Endothelial cell of umbilical vein (primary cell): Measurements from ENCODE around the gene RIPK4. TPM values are rescaled to one million over a fixed set of nuclear protein-coding genes. Genes with fewer than 3 reads are reported as not detected.

Source experiments
- BruUV-seq: library from RNA; stranded (reverse); fragments of 400-500 nt; replicated peaks from 2 replicates; lab custom pipeline; 2021; lab: Mats Ljungman, UMichigan
- CTCF ChIA-PET: fragments of 300-600, 350-600 bp; sonication (Branson Sonifier 250); formaldehyde crosslinking; loops from one replicate; lab custom pipeline; 2021; ENCODE audit warnings: antibody characterized with exemption, inconsistent platforms; lab: Charles Lee
- POLR2A ChIA-PET: fragments of 300-600, 350-600 bp; sonication (Branson Sonifier 250); formaldehyde crosslinking; loops from one replicate; lab custom pipeline; 2021; ENCODE audit warnings: antibody characterized with exemption, inconsistent platforms; lab: Charles Lee
- DNase-seq: peaks from one replicate; pipeline ENCODE4 v3.0.0-alpha.2; 2011; ENCODE audit warnings: low read depth, low spot score
- FAIRE-seq: peaks from 2 replicates; lab custom pipeline; 2011; peaks lifted over from hg19 to GRCh38; lab: Jason Lieb, UNC
- H2AFZ ChIP-seq: 2 replicates; pipeline ENCODE4 v1.6.0; 2012; ENCODE audit warnings: low read depth, low read length, control low read depth, inconsistent platforms
- H3K27ac ChIP-seq: 2 replicates; pipeline ENCODE4 v1.5.1; 2011; ENCODE audit warnings: low read depth, mild to moderate bottlenecking, control low read depth, low read length, moderate library complexity; ENCODE audit not compliant: insufficient read depth
- H3K27me3 ChIP-seq, 2 experiments: 2 replicates each; pipeline versions ENCODE4 v1.6.0 to v1.6.1; 2011; ENCODE audit warnings: low read length in 2 of 2, mixed read lengths in 1 of 2; ENCODE audit not compliant: control insufficient read depth in 2 of 2, insufficient read depth in 2 of 2
- H3K36me3 ChIP-seq, 2 experiments: 2 replicates in 1 of 2; 3 replicates in 1 of 2; pipeline ENCODE4 v1.5.1; 2011; ENCODE audit warnings: low read length in 2 of 2, mild to moderate bottlenecking in 1 of 2, moderate library complexity in 1 of 2; ENCODE audit not compliant: control insufficient read depth in 2 of 2, insufficient read depth in 2 of 2; ENCODE audit errors: extremely low read depth in 1 of 2
- H3K4me1 ChIP-seq: 3 replicates; pipeline ENCODE4 v1.5.1; 2011; ENCODE audit warnings: mild to moderate bottlenecking, low read length; ENCODE audit not compliant: control insufficient read depth, insufficient read depth; ENCODE audit errors: extremely low read depth
- H3K4me2 ChIP-seq: 2 replicates; pipeline ENCODE4 v1.6.1; 2011; ENCODE audit warnings: low read length, control low read depth, mixed read lengths; ENCODE audit not compliant: insufficient read depth
- H3K4me3 ChIP-seq, 3 experiments: fragments of 200-600 bp in 1 of 3; sonication (generic), shearing (Covaris generic) in 1 of 3; replicated peaks in 1 of 3; 2 replicates each; pipeline ENCODE4 v1.5.1; 2011 to 2016; ENCODE audit warnings: control low read depth in 3 of 3, low read length in 3 of 3, mild to moderate bottlenecking in 2 of 3, inconsistent platforms in 1 of 3, low read depth in 1 of 3, moderate library complexity in 1 of 3; ENCODE audit not compliant: insufficient read depth in 1 of 3
- H3K79me2 ChIP-seq: 2 replicates; pipeline ENCODE4 v1.6.0; 2012; ENCODE audit warnings: low read length, inconsistent platforms; ENCODE audit not compliant: control insufficient read depth, insufficient read depth
- H3K9ac ChIP-seq: replicated peaks from 2 replicates; pipeline ENCODE3; 2011; ENCODE audit warnings: low read length, control low read depth; ENCODE audit not compliant: insufficient read depth; ENCODE audit errors: extremely low read depth
- H3K9me1 ChIP-seq: replicated peaks from 3 replicates; pipeline ENCODE4 v1.6.0; 2011; ENCODE audit warnings: mild to moderate bottlenecking, low read length; ENCODE audit not compliant: control insufficient read depth, insufficient read depth; ENCODE audit errors: extremely low read depth
- H3K9me3 ChIP-seq: replicated peaks from 2 replicates; pipeline ENCODE4 v1.5.1; 2012; ENCODE audit warnings: low read length, inconsistent platforms; ENCODE audit not compliant: control insufficient read depth, insufficient read depth
- H4K20me1 ChIP-seq: replicated peaks from 2 replicates; pipeline ENCODE3; 2011; ENCODE audit warnings: mild to moderate bottlenecking, low read length; ENCODE audit not compliant: control insufficient read depth, insufficient read depth; ENCODE audit errors: extremely low read depth
- CTCF ChIP-seq, 2 donors: IDR thresholded peaks; 1 replicate in 1 of 2; 2 replicates in 1 of 2; pipeline ENCODE4 v1.5.1; 2011; ENCODE audit warnings: low read length in 2 of 2, mild to moderate bottlenecking in 2 of 2, moderate library complexity in 2 of 2, control low read depth in 1 of 2, inconsistent platforms in 1 of 2, low read depth in 1 of 2; ENCODE audit not compliant: insufficient read depth in 1 of 2; ENCODE audit errors: extremely low read depth in 1 of 2
- EZH2 ChIP-seq: IDR thresholded peaks from 2 replicates; pipeline ENCODE4 v1.6.1; 2012; ENCODE audit warnings: borderline replicate concordance, low read depth, mild to moderate bottlenecking, moderate library complexity, low read length, inconsistent platforms; ENCODE audit not compliant: severe bottlenecking
- FOS ChIP-seq: IDR thresholded peaks from 2 replicates; pipeline ENCODE4 v1.6.1; 2011; ENCODE audit warnings: mild to moderate bottlenecking, low read length, moderate library complexity, borderline replicate concordance; ENCODE audit not compliant: insufficient read depth
- GATA2 ChIP-seq: IDR thresholded peaks from 2 replicates; pipeline ENCODE4 v1.7.0; 2011; ENCODE audit warnings: low read depth, mild to moderate bottlenecking, moderate library complexity, mixed read lengths, low read length; ENCODE audit not compliant: insufficient read length, insufficient read depth
- JUN ChIP-seq: IDR thresholded peaks from 2 replicates; pipeline ENCODE4 v1.6.1; 2011; ENCODE audit warnings: borderline replicate concordance, low read depth; ENCODE audit not compliant: insufficient read length, insufficient read depth
- MYC ChIP-seq: IDR thresholded peaks from one replicate; pipeline ENCODE4 v1.6.1; 2011; ENCODE audit warnings: mild to moderate bottlenecking, low read depth, low read length
- POLR2A ChIP-seq: IDR thresholded peaks from 2 replicates; pipeline ENCODE4 v1.6.1; 2012; ENCODE audit warnings: low read depth, mild to moderate bottlenecking, control low read depth, low read length
- POLR2AphosphoS5 ChIP-seq: IDR thresholded peaks from 2 replicates; pipeline ENCODE4 v1.6.1; 2012; ENCODE audit warnings: low read depth, mild to moderate bottlenecking, control low read depth, low read length, moderate library complexity; ENCODE audit not compliant: insufficient read depth
- dilution Hi-C: fragments of 300-500 bp; cut with MboI; formaldehyde crosslinking; loops from one replicate; pipeline ENCODE4 v1.15.0; 2019; ENCODE audit warnings: low sequenced_read_pairs; ENCODE audit not compliant: extremely low pct_ligation_motif_present
- intact Hi-C: fragments of 100-400 bp; cut with micrococcal nuclease; formaldehyde crosslinking; loops from one replicate; pipeline ENCODE4 v1.10.0; 2022
- polyA plus RNA-seq, 4 experiments: library from polyadenylated mRNA; depleted of rRNA in 3 of 4; stranded (reverse) in 3 of 4; unstranded in 1 of 4; fragments of >200 nt; gene quantifications; 2 replicates each; pipeline versions ENCODE4 v1.2.1 to v1.2.3, GENCODE V29; 2011 to 2012; ENCODE audit warnings: missing spikeins in 1 of 4
- total RNA-seq: library from RNA; stranded (reverse); gene quantifications from 2 replicates; pipeline ENCODE4 v1.2.3, GENCODE V29; 2021
- TF ChIP-seq, protein P1 (sequence below): IDR thresholded peaks from 2 replicates; pipeline ENCODE4 v1.6.1; 2011; ENCODE audit not compliant: insufficient read depth, insufficient read length

Gene RIPK4
- total and polyA plus RNA-seq, 2 donors (not counting 3 experiments of a cell fraction or from before 2014, with no cell fraction given), result not detected

DNA sequence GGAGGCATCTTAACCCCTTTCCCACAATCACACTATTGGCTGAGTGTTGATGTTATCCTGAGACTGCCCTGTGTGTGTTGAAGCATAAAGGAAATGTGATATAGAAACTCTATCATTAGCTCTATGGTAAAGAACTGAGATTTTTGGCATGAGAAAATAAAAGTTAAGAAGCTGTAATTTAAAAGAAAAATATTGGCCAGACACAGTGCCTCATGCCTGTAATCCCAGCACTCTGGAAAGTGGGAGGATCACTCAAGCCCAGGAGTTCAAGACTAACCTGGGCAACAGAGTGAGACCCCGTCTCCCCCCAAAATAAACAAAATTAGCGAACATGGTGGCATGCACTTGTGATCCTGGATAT lies 14.2 kb upstream of the RIPK4 start:
- dilution Hi-C loops, result no loop called here
- POLR2A ChIA-PET, result no interaction called here

More for the DNA sequence above, 14.2 kb upstream of the RIPK4 start:
- peaks cover 11 to 36% of the 10 kb centered on the region in 2 experiments for H3K27me3 ChIP-seq
- CTCF ChIA-PET, result no interaction called here
- DNase-seq, result no peak
- no peak overlapping the region for H3K27ac ChIP-seq
- TF ChIP-seq POLR2AphosphoS5 (no peak), CTCF (IDR thresholded peaks at IDR 0.05; ENCODE audit: extremely low read depth in 1 of 2, insufficient read depth in 1 of 2, low read depth in 1 of 2, low read length in 2 of 2) (no peak), POLR2A (no peak), GATA2 (no peak), JUN (no peak), EZH2 (no peak), MYC (no peak), FOS (no peak)
- TF ChIP-seq, protein P1, sequence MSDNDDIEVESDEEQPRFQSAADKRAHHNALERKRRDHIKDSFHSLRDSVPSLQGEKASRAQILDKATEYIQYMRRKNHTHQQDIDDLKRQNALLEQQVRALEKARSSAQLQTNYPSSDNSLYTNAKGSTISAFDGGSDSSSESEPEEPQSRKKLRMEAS, result no peak
- FAIRE-seq, result no peak
- H4K20me1 ChIP-seq, result no peaks in the 10 kb centered on the region
- H3K79me2 ChIP-seq, result no peaks in the 10 kb centered on the region
- BruUV-seq, result no TSS peak
- H3K36me3 ChIP-seq, result no peaks in the 10 kb centered on the region
- intact Hi-C loops, result no loop called here
- H3K4me1 ChIP-seq, result no peaks in the 10 kb centered on the region
- H3K9me3 ChIP-seq, result no peaks in the 10 kb centered on the region
- H2AFZ ChIP-seq, result no peak overlapping the region
- no peak overlapping the region for H3K9ac ChIP-seq
- no peak overlapping the region for H3K4me2 ChIP-seq
- H3K4me3 ChIP-seq, result no peak overlapping the region
- no peaks in the 10 kb centered on the region for H3K9me1 ChIP-seq
